HepG2 (cell line): ENCODE measurements around the gene PARD3. TPM values are rescaled to one million over a fixed set of nuclear protein-coding genes. Genes with fewer than 3 reads are reported as not detected.

Experiments used
- ATAC-seq: fragments of 200-7000 bp; cut with Tn5 transposase; 3 replicates; pipeline ENCODE4 v1.9.1; 2020; ENCODE audit warnings: mild to moderate bottlenecking, moderate library complexity
- BruUV-seq: library from RNA; stranded (reverse); fragments of 400-500 nt; replicated peaks from 2 replicates; lab custom pipeline; 2021; lab: Mats Ljungman, UMichigan
- CTCF ChIA-PET: fragments of 300-600 bp; formaldehyde crosslinking; extraction: SDS; loops from one replicate; lab custom pipeline; 2021; ENCODE audit warnings: low total read pairs, inconsistent platforms, low intra/inter-chr PET ratio; lab: Yijun Ruan, JAX
- POLR2A ChIA-PET: fragments of 350-600 bp; sonication (Branson Sonifier 250); formaldehyde crosslinking; loops from one replicate; lab custom pipeline; 2020; ENCODE audit warnings: antibody characterized with exemption, inconsistent platforms; lab: Yijun Ruan, JAX
- DNase-seq: peaks from one replicate; pipeline ENCODE4 v3.0.0-alpha.2; 2015; ENCODE audit warnings: low spot score
- FAIRE-seq: peaks from 3 replicates; lab custom pipeline; 2011; peaks lifted over from hg19 to GRCh38; lab: Jason Lieb, UNC
- H2AFZ ChIP-seq: one replicate; pipeline ENCODE4 v1.6.1; 2011; ENCODE audit warnings: low read length, inconsistent platforms
- H3K27ac ChIP-seq: fragments of 300-600 bp; 3 replicates; pipeline ENCODE4 v1.8.0; 2011; ENCODE audit warnings: mixed run types, mild to moderate bottlenecking, mixed read lengths, low read length, inconsistent platforms; ENCODE audit not compliant: insufficient read depth; ENCODE audit errors: extremely low read length
- H3K27me3 ChIP-seq, 2 experiments: fragments of 200-600 bp in 1 of 2; 2 replicates in 1 of 2; 3 replicates in 1 of 2; pipeline versions ENCODE4 v1.6.0 to v1.8.0; 2011; ENCODE audit warnings: low read length in 2 of 2, mild to moderate bottlenecking in 2 of 2, moderate library complexity in 2 of 2, inconsistent platforms in 1 of 2; ENCODE audit not compliant: insufficient read depth in 2 of 2, control insufficient read depth in 1 of 2
- H3K36me3 ChIP-seq, 2 experiments: fragments of 200-600 bp in 1 of 2; replicated peaks in 1 of 2; 2 replicates in 1 of 2; 3 replicates in 1 of 2; pipeline versions ENCODE4 v1.5.1 to v1.8.0; 2011; ENCODE audit warnings: low read length in 2 of 2, inconsistent platforms in 1 of 2; ENCODE audit not compliant: insufficient read depth in 2 of 2, control insufficient read depth in 1 of 2
- H3K4me1 ChIP-seq: 2 replicates; pipeline ENCODE4 v1.5.1; 2012; ENCODE audit warnings: low read length, inconsistent platforms; ENCODE audit not compliant: insufficient read depth
- H3K4me2 ChIP-seq: 2 replicates; pipeline ENCODE4 v1.6.0; 2011; ENCODE audit warnings: low read depth, low read length, inconsistent platforms
- H3K4me3 ChIP-seq, 3 experiments: fragments of 200-600 bp in 1 of 3; sonication (generic), shearing (Covaris generic) in 1 of 3; replicated peaks in 1 of 3; 2 replicates each; pipeline ENCODE4 v1.5.1; 2011 to 2016; ENCODE audit warnings: low read length in 3 of 3, inconsistent platforms in 2 of 3, low read depth in 2 of 3, mild to moderate bottlenecking in 2 of 3, control low read depth in 1 of 3, mixed read lengths in 1 of 3; ENCODE audit not compliant: insufficient read depth in 1 of 3
- H3K79me2 ChIP-seq: one replicate; pipeline ENCODE4 v1.6.1; 2011; ENCODE audit warnings: low read length, inconsistent platforms; ENCODE audit not compliant: insufficient read depth
- H3K9ac ChIP-seq: 2 replicates; pipeline ENCODE4 v1.6.0; 2011; ENCODE audit warnings: mild to moderate bottlenecking, low read depth, low read length, inconsistent platforms; ENCODE audit not compliant: insufficient read depth
- H3K9me3 ChIP-seq: 2 replicates; pipeline ENCODE4 v1.5.1; 2012; ENCODE audit warnings: mild to moderate bottlenecking, low read length
- H4K20me1 ChIP-seq: 2 replicates; pipeline ENCODE4 v1.6.0; 2011; ENCODE audit warnings: inconsistent platforms, mild to moderate bottlenecking, low read length, moderate library complexity; ENCODE audit not compliant: insufficient read depth
- ATF1 ChIP-seq: IDR thresholded peaks from 2 replicates; pipeline ENCODE4 v1.6.1; 2016; ENCODE audit warnings: mild to moderate bottlenecking, control low read depth
- GFI1 ChIP-seq: sonication (generic); formaldehyde crosslinking; IDR thresholded peaks from 2 replicates; pipeline ENCODE4 v1.5.0; 2020; ENCODE audit warnings: missing genetic modification reagents, mild to moderate bottlenecking, borderline replicate concordance
- HNF1A ChIP-seq, 2 experiments: sonication (generic) in 1 of 2; formaldehyde crosslinking in 1 of 2; IDR thresholded peaks; 2 replicates each; pipeline versions ENCODE4 v1.4.0 to v1.6.1; 2016 to 2020; ENCODE audit warnings: borderline replicate concordance in 1 of 2, low read depth in 1 of 2, mild to moderate bottlenecking in 1 of 2, missing genetic modification reagents in 1 of 2
- HOXA9 ChIP-seq: sonication (generic); formaldehyde crosslinking; IDR thresholded peaks from 2 replicates; pipeline ENCODE4 v1.8.1; 2022; ENCODE audit warnings: missing genetic modification reagents, mild to moderate bottlenecking, moderate library complexity, borderline replicate concordance
- LCORL ChIP-seq, 2 experiments: fragments of 450-650 bp in 1 of 2; sonication (generic) in 1 of 2; formaldehyde crosslinking in 1 of 2; IDR thresholded peaks; 2 replicates each; pipeline versions ENCODE4 v1.5.0 to v1.6.1; 2017 to 2020; ENCODE audit warnings: antibody characterized with exemption in 1 of 2, missing genetic modification reagents in 1 of 2
- MED1 ChIP-seq: sonication (generic); formaldehyde crosslinking; IDR thresholded peaks from 2 replicates; pipeline ENCODE4 v1.4.0; 2020; ENCODE audit warnings: missing genetic modification reagents
- MYNN ChIP-seq: sonication (generic); formaldehyde crosslinking; IDR thresholded peaks from 2 replicates; pipeline ENCODE4 v1.4.0; 2020; ENCODE audit warnings: mild to moderate bottlenecking, low read depth, missing genetic modification reagents
- NFIB ChIP-seq: sonication (generic); formaldehyde crosslinking; IDR thresholded peaks from 2 replicates; pipeline ENCODE4 v1.9.0; 2021; ENCODE audit warnings: missing genetic modification reagents, mild to moderate bottlenecking, borderline replicate concordance
- NFYC ChIP-seq: IDR thresholded peaks from 2 replicates; pipeline ENCODE4 v1.6.1; 2016; ENCODE audit warnings: missing genetic modification reagents, missing compliant biosample characterization
- PCBP1 ChIP-seq: fragments of 200-400 bp; formaldehyde crosslinking; IDR thresholded peaks from 2 replicates; pipeline ENCODE4 v1.6.1; 2017; ENCODE audit warnings: mild to moderate bottlenecking, low read depth, low read length, borderline replicate concordance
- PHF20 ChIP-seq: sonication (generic); formaldehyde crosslinking; IDR thresholded peaks from 2 replicates; pipeline ENCODE4 v1.5.0; 2020; ENCODE audit warnings: mild to moderate bottlenecking, missing genetic modification reagents
- RBFOX2 ChIP-seq: fragments of 200-400 bp; formaldehyde crosslinking; IDR thresholded peaks from 2 replicates; pipeline ENCODE4 v1.6.1; 2017; ENCODE audit warnings: low read depth, mild to moderate bottlenecking, low read length
- TAF1 ChIP-seq: sonication (generic); formaldehyde crosslinking; IDR thresholded peaks from 2 replicates; pipeline ENCODE4 v1.4.0; 2020; ENCODE audit warnings: missing genetic modification reagents
- UBTF ChIP-seq: sonication (generic); formaldehyde crosslinking; IDR thresholded peaks from 2 replicates; pipeline ENCODE4 v1.4.0; 2020; ENCODE audit warnings: mild to moderate bottlenecking, missing genetic modification reagents
- ZNF331 ChIP-seq: sonication (generic); formaldehyde crosslinking; IDR thresholded peaks from 2 replicates; pipeline ENCODE4 v1.4.0; 2020; ENCODE audit warnings: missing genetic modification reagents
- ZNF652 ChIP-seq: IDR thresholded peaks from 2 replicates; pipeline ENCODE4 v1.6.1; 2016; ENCODE audit warnings: low read depth, borderline replicate concordance
- ZNF691 ChIP-seq: sonication (generic); formaldehyde crosslinking; IDR thresholded peaks from 2 replicates; pipeline ENCODE4 v1.4.0; 2020; ENCODE audit warnings: missing genetic modification reagents, low read depth, mild to moderate bottlenecking, borderline replicate concordance
- WGBS: methylation state at CpG from one replicate; pipeline ENCODE4 v1.1.6; 2017; ENCODE audit warnings: low lambda C conversion rate; 5-methylcytosine and 5-hydroxymethylcytosine counted together
- in situ Hi-C: cut with HindIII; loops from 2 replicates; pipeline ENCODE4 v1.10.0; 2017; ENCODE audit warnings: low pct_unique_long_range_greater_than_20kb; ENCODE audit not compliant: extremely low pct_ligation_motif_present
- intact Hi-C: fragments of 100-400 bp; cut with micrococcal nuclease; formaldehyde crosslinking; loops from one replicate; pipeline ENCODE4 v1.10.0; 2022; ENCODE audit not compliant: unreplicated experiment
- polyA plus RNA-seq, 8 experiments: library from polyadenylated mRNA; depleted of rRNA in 3 of 8; stranded (reverse) in 7 of 8; unstranded in 1 of 8; fragments of >200 nt; fragmentation: Illumina TruSeq in 4 of 8; extraction: Trizol in 4 of 8; gene quantifications; 2 replicates each; pipeline versions ENCODE4 v1.2.1 to v1.2.3, GENCODE V29; 2011 to 2016; ENCODE audit warnings: low read depth in 4 of 8, missing spikeins in 1 of 8, mixed read lengths in 1 of 8; ENCODE audit not compliant: insufficient read depth in 1 of 8
- total RNA-seq, 5 experiments: library from RNA; depleted of rRNA; stranded (reverse); fragments of >200 nt; fragmentation: Illumina TruSeq; extraction: Trizol; gene quantifications; 2 replicates each; pipeline ENCODE4 v1.2.3, GENCODE V29; 2016; ENCODE audit warnings: low read depth in 1 of 5

Gene PARD3
- total and polyA plus RNA-seq, 2 of the 13 experiments (the other 11 are each of a cell fraction or from before 2014, with no cell fraction given): 40.9 to 60.0 TPM

GRCh38 chr10:34303022-34303421 is 512.1 kb downstream of the PARD3 start (continued):
- TF ChIP-seq HNF1A (IDR thresholded peaks at IDR 0.05; ENCODE audit: low read depth): no peak
- TF ChIP-seq HNF1A (CRISPR knock-in tag; IDR thresholded peaks at IDR 0.05; ENCODE audit: borderline replicate concordance): no peak
- no peak for TF ChIP-seq TAF1
- no peak for TF ChIP-seq ATF1 (CRISPR knock-in tag)
- no peak for TF ChIP-seq ZNF652 (CRISPR knock-in tag)
- TF ChIP-seq GFI1 (CRISPR knock-in tag): no peak
- no peak for TF ChIP-seq NFIB (CRISPR knock-in tag)

- Histone ChIP-seq H3K27ac (no peak overlapping the region), H3K4me2 (no peak overlapping the region), H3K9ac (no peak overlapping the region), H3K9me3 (no peaks in the 10 kb centered on the region), H4K20me1 (no peaks in the 10 kb centered on the region), H2AFZ (no peak overlapping the region), H3K36me3 (no peaks in the 10 kb centered on the region), H3K4me1 (peaks cover 40% of the 10 kb centered on the region), H3K4me3 (no peak overlapping the region), H3K27me3 (no peaks in the 10 kb centered on the region), H3K79me2 (no peaks in the 10 kb centered on the region)
- POLR2A ChIA-PET: no interaction called here
- DNase-seq (no peak), FAIRE-seq (no peak), ATAC-seq (no peak)
- in situ Hi-C loops (no loop called here), intact Hi-C loops (loop anchor here (10.0 kb wide), 1 partner anchor 964 kb away; the partner anchor contains the start of gene NRP1)
- 60% methylated on average over 3 of the region's 3 CpGs for WGBS
- CTCF ChIA-PET: no interaction called here
- BruUV-seq: no TSS peak
- TF ChIP-seq UBTF (no peak), NFYC (CRISPR knock-in tag) (no peak), MYNN (CRISPR knock-in tag) (no peak), ZNF331 (no peak), RBFOX2 (no peak), PCBP1 (no peak), ZNF691 (CRISPR knock-in tag) (no peak), PHF20 (no peak), LCORL (IDR thresholded peaks at IDR 0.05) (no peak), LCORL (CRISPR knock-in tag; IDR thresholded peaks at IDR 0.05) (no peak), HOXA9 (CRISPR knock-in tag) (no peak), MED1 (CRISPR knock-in tag) (no peak)
Measured at GRCh38 chr10:34299105-34299611, 515.9 kb downstream of the PARD3 start.
